T-helper 2 cell treated with Interferon-gamma antibody and Interleukin-4, amounts not matched to agents 5 μg/mL and 100 μg/mL, for 36 hours (primary cell): ENCODE measurements around the gene TSEN15.

Experiments used
- DNase-seq: peaks from one replicate; pipeline ENCODE4 v3.0.0; 2021; ENCODE audit warnings: low spot score
- H3K27ac Mint-ChIP-seq: one replicate; pipeline ENCODE4 v1.8.0; 2021; ENCODE audit warnings: mild to moderate bottlenecking, mixed read lengths
- H3K27me3 Mint-ChIP-seq: one replicate; pipeline ENCODE4 v1.8.0; 2021; ENCODE audit warnings: low read depth, mixed read lengths
- H3K36me3 Mint-ChIP-seq: one replicate; pipeline ENCODE4 v1.8.0; 2021; ENCODE audit warnings: low read depth, mixed read lengths
- H3K4me1 Mint-ChIP-seq: one replicate; pipeline ENCODE4 v1.8.0; 2021; ENCODE audit warnings: low read depth, mixed read lengths
- H3K4me3 Mint-ChIP-seq: one replicate; pipeline ENCODE4 v1.8.0; 2022; ENCODE audit warnings: mild to moderate bottlenecking, moderate library complexity, mixed read lengths
- H3K9me3 Mint-ChIP-seq: one replicate; pipeline ENCODE4 v1.8.0; 2021; ENCODE audit warnings: mixed read lengths

TSEN15 gene

GRCh38 chr1:184052194-184052559 lies 647 bp downstream of the TSEN15 start:
- H3K27ac Mint-ChIP-seq = peak overlapping the region; percentile 97

DNA sequence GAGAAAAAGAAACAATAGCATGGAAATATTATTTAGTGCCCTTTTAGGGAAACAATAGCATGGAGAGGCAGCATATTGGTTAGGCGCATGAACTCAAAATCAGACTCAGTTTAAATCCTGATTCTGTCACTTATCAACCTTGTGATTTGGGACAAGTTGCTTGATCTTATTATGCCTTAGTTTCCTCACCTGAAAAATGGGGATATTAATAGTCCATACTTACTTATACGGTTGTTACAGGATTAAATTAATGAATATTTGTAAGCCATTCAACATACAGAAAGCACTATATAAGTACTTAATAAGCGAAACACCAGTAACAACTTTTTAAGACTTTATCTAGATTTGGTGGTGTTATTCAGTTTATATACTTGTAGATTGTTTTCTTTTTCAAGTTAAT lies 1.2 kb downstream of the TSEN15 start:
- H3K9me3 Mint-ChIP-seq = no peaks in the 10 kb centered on the region
- peaks cover 35% of the 10 kb centered on the region for H3K4me1 Mint-ChIP-seq
- peak overlapping the region; percentile 97 for H3K27ac Mint-ChIP-seq
- no peak for DNase-seq
- peak overlapping the region; percentile 99 for H3K4me3 Mint-ChIP-seq
- H3K36me3 Mint-ChIP-seq = peaks cover 21% of the 10 kb centered on the region
- H3K27me3 Mint-ChIP-seq = peaks cover 27% of the 10 kb centered on the region

More at GRCh38 chr1:184052194-184052559, 647 bp downstream of the TSEN15 start:
- peaks cover 21% of the 10 kb centered on the region for H3K36me3 Mint-ChIP-seq
- no peak for DNase-seq
- H3K4me3 Mint-ChIP-seq = peak overlapping the region; percentile 99
- no peaks in the 10 kb centered on the region for H3K9me3 Mint-ChIP-seq
- H3K27me3 Mint-ChIP-seq = peaks cover 33% of the 10 kb centered on the region
- peaks cover 35% of the 10 kb centered on the region for H3K4me1 Mint-ChIP-seq

GRCh38 chr1:184053881-184054280 lies 2.4 kb downstream of the TSEN15 start:
- Mint-ChIP-seq H3K27ac (no peak overlapping the region), H3K4me3 (peak overlapping the region; percentile 50), H3K36me3 (peaks cover 22% of the 10 kb centered on the region), H3K27me3 (peaks cover 18% of the 10 kb centered on the region), H3K9me3 (no peaks in the 10 kb centered on the region), H3K4me1 (peaks cover 37% of the 10 kb centered on the region)
- no peak for DNase-seq

DNA sequence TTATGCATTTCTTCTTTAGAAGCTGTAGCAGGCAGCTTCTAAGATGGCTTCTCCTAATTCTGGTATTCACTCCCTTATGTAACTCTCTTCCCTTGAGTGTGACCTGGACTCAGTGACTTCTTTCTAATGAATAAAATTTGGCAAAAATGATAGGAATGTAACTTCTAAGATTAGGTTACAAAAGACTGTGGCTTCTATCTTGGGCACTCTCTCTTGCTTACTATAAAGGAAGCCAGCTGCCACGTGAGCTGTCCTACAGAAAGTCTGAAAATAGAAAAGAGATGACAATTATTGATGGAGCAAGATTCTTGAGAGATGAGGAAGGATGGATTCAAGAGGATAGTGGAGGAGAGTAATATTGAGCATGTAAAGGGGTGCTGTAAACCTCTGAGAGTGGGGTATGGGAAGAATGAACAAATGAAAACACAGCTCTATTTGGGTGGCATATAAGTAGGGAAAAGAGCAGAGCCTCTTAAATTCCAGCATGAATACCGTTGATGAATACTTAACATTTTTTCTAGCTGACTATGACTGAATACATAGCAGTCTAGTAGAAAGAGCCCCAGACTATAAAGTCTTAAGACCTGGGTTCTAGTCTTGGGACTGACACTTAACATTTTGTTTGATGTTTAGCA lies 5.5 kb downstream of the TSEN15 start:
- no peaks in the 10 kb centered on the region for H3K9me3 Mint-ChIP-seq
- no peak for DNase-seq
- H3K4me1 Mint-ChIP-seq = peaks cover 25% of the 10 kb centered on the region
- no peaks in the 10 kb centered on the region for H3K27me3 Mint-ChIP-seq
- no peak overlapping the region for H3K4me3 Mint-ChIP-seq
- peaks cover 24% of the 10 kb centered on the region for H3K36me3 Mint-ChIP-seq
- no peak overlapping the region for H3K27ac Mint-ChIP-seq

DNA sequence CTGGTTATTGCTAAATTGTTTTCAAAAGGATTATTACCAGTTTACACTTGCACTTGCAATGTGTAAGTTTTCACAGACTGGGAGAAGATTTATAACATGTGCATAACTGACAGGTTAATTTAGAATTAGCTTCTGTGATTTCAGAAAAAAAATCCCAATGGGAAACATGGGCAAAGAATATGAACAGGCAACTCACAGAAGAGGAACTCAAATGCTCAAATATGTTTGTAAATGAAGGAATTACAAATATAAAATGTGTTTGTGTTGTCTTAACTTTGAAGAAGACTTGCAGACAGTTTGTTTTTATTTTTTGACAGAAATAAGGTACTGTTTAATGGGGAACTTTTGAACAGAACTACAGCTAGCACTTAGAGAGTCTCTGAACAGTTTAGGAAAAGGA lies 8.4 kb downstream of the TSEN15 start:
- Mint-ChIP-seq H3K27ac (no peak overlapping the region), H3K27me3 (no peaks in the 10 kb centered on the region), H3K36me3 (peaks cover 28% of the 10 kb centered on the region), H3K4me3 (no peak overlapping the region), H3K9me3 (no peaks in the 10 kb centered on the region), H3K4me1 (peaks cover 13% of the 10 kb centered on the region)
- DNase-seq = no peak

DNA sequence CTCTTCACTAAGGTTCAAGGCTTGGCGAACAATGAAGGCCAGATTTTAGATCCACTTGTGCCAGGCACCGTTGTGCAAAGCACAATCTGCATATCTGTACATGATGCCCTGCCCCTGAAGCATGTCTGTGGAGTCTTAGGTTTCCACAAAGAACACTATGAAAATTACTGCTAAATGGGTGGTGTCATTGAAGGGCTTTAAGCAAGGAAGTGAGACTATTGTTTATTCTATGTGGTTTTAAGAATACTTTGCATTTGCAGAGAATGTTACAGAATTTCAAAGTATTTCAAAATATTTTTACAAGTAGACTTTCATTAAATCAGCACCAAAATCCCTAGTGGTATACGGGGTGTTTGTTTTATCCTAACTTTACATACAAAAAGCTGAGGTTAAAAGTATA lies 8.8 kb downstream of the TSEN15 start:
- H3K27me3 Mint-ChIP-seq = no peaks in the 10 kb centered on the region
- H3K9me3 Mint-ChIP-seq = no peaks in the 10 kb centered on the region
- DNase-seq = no peak
- peaks cover 28% of the 10 kb centered on the region for H3K36me3 Mint-ChIP-seq
- no peak overlapping the region for H3K27ac Mint-ChIP-seq
- H3K4me3 Mint-ChIP-seq = no peak overlapping the region
- H3K4me1 Mint-ChIP-seq = peaks cover 10% of the 10 kb centered on the region

DNA sequence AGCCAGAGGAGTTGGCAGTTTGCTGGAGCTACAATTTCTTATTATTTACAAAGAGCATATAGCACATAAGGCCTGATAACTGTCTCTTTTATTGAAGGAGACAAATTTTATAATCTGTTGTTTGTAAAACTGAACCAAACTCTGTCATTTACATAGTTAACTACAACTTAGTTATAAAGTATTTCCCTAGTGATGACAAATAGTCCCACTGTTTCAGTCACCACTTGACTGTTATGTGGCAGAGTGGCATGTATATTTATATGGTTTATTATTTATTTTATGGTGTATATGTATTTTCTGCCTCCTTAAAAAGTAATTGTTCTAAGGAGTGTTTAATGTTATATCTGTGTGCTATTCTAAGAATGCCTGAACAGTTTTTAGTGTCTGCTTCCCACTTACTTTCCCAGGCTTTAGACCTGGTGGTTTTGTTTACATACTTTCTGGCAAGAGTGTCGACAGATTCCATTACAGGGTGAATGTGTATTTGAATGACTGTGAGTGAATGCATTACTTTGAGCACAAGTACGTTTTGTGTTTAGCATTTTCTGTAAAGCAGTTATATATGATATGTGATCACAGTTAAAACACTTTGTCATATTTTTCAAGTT lies 10.0 kb downstream of the TSEN15 start:
- H3K27ac Mint-ChIP-seq = no peak overlapping the region
- no peaks in the 10 kb centered on the region for H3K27me3 Mint-ChIP-seq
- no peak overlapping the region for H3K4me3 Mint-ChIP-seq
- peaks cover 36% of the 10 kb centered on the region for H3K36me3 Mint-ChIP-seq
- H3K4me1 Mint-ChIP-seq = peaks cover 10% of the 10 kb centered on the region
- H3K9me3 Mint-ChIP-seq = no peaks in the 10 kb centered on the region
- no peak for DNase-seq

DNA sequence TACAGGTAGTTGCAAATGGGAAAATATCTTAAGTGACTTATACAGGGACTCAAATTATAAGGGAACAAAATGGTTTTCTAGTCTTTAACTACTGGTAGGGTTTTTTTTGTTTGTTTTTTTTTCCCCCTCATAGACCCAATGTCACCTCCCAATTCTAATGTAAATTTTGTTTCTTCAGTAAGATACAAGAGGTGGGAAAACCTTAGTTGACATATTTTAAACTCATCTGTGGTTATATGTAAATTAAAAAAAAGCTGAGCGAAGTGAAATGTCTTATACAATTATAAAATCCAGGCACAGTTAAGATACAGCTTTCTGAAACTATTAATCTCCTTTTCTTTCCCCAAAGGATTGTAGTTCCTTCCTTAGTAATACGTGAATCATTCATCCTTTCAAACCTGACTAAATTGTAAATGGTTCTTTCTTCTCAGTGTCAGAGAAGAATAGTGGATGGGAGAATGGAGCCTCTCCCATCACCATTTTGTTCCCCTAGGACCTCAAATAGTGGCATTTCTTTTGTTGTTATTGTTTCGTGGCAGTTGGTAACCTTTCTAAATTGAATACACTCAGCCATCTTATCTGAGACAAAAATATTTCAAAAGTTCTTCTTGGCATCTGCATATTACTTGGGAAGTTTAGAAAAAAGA lies 11.2 kb downstream of the TSEN15 start:
- H3K9me3 Mint-ChIP-seq = no peaks in the 10 kb centered on the region
- peaks cover 35% of the 10 kb centered on the region for H3K36me3 Mint-ChIP-seq
- DNase-seq = no peak
- H3K4me1 Mint-ChIP-seq = peaks cover 6% of the 10 kb centered on the region
- no peak overlapping the region for H3K27ac Mint-ChIP-seq
- H3K4me3 Mint-ChIP-seq = no peak overlapping the region
- no peaks in the 10 kb centered on the region for H3K27me3 Mint-ChIP-seq

- no peak overlapping the region for H3K27ac Mint-ChIP-seq
- H3K4me1 Mint-ChIP-seq = peaks cover 2% of the 10 kb centered on the region
- H3K27me3 Mint-ChIP-seq = no peaks in the 10 kb centered on the region
- H3K36me3 Mint-ChIP-seq = peaks cover 27% of the 10 kb centered on the region
- no peak for DNase-seq
- H3K9me3 Mint-ChIP-seq = no peaks in the 10 kb centered on the region
- H3K4me3 Mint-ChIP-seq = no peak overlapping the region
Measured at GRCh38 chr1:184065559-184065958, 14.0 kb downstream of the TSEN15 start.

DNA sequence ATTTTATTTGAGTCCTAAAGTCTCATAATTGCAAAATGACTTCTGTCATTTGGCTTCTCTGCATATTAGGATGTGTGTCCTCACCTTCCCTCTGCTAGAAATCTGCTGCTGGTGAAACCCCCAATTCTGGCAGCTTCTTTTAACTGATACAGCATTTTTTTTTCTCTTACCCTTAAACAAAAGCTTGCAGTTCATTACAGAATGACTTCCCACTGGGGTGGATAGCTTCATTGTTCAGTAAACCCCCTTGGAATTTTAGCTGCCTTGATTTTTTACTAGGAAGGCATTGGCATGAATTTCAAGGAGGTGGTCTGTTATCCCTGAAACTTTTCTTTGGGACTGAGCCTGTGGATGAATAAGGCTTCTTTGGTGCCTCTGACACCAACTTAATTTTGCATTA lies 16.8 kb downstream of the TSEN15 start:
- Mint-ChIP-seq H3K9me3 (no peaks in the 10 kb centered on the region), H3K4me1 (no peaks in the 10 kb centered on the region), H3K36me3 (peaks cover 24% of the 10 kb centered on the region), H3K27ac (no peak overlapping the region), H3K4me3 (no peak overlapping the region), H3K27me3 (no peaks in the 10 kb centered on the region)
- no peak for DNase-seq

DNA sequence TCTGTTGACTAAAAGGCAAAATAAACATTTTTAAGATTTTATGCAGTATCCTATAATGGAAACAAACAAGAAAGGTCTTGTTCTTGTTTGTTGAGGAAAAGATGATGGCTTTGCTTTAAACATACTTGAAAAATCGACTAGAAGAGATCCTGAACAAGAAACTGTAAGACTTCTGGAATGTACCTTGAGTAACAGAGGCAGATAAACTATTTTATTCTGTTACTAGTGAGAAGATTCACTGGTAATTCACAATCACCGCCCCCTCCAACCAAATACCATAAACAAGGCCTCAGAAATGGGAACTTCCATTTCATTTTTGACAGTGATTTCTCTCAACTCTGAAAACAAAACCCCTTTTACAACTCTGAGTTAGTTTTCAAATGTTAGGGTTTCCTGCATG lies 18.1 kb downstream of the TSEN15 start:
- H3K4me3 Mint-ChIP-seq = no peak overlapping the region
- no peaks in the 10 kb centered on the region for H3K4me1 Mint-ChIP-seq
- no peaks in the 10 kb centered on the region for H3K9me3 Mint-ChIP-seq
- H3K36me3 Mint-ChIP-seq = peaks cover 19% of the 10 kb centered on the region
- DNase-seq = no peak
- H3K27ac Mint-ChIP-seq = no peak overlapping the region
- no peaks in the 10 kb centered on the region for H3K27me3 Mint-ChIP-seq

- H3K4me3 Mint-ChIP-seq = no peak overlapping the region
- H3K27me3 Mint-ChIP-seq = no peaks in the 10 kb centered on the region
Measured at GRCh38 chr1:184072376-184072775, 20.8 kb downstream of the TSEN15 start.

DNA sequence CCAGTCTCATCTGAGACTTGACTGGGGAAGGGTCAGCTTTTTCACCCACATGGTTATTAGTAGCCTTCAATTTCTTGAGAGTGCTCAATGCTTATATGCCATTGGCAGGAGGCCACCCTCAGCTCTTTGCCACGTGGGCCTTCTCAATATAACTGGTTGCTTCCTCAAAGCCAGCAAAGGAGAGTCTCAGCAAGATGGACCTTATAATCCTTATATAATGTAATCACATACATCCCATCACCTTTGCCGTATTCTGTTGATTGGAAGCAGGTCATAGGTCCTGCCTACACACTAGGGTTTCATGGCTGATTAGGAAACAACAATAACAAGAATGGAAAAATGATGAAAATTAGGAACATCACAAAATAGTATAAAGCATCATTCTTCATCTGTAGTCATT lies 22.9 kb downstream of the TSEN15 start:
- no peak overlapping the region for H3K27ac Mint-ChIP-seq
- H3K36me3 Mint-ChIP-seq = peaks cover 7% of the 10 kb centered on the region
- no peak overlapping the region for H3K4me3 Mint-ChIP-seq
- H3K4me1 Mint-ChIP-seq = peaks cover 5% of the 10 kb centered on the region
- H3K9me3 Mint-ChIP-seq = no peaks in the 10 kb centered on the region
- DNase-seq = no peak
- no peaks in the 10 kb centered on the region for H3K27me3 Mint-ChIP-seq

More at GRCh38 chr1:184072376-184072775, 20.8 kb downstream of the TSEN15 start:
- Mint-ChIP-seq H3K36me3 (peaks cover 7% of the 10 kb centered on the region), H3K9me3 (no peaks in the 10 kb centered on the region), H3K27ac (no peak overlapping the region), H3K4me1 (peaks cover 5% of the 10 kb centered on the region)
- DNase-seq = no peak
